ENCODE data around the gene CD302.
"Not testable (repeated sequence)": the region's sequence is repeated elsewhere in the genome, so short reads cannot be mapped to it uniquely, and the experiment has no call there.

Gene CD302

DNA sequence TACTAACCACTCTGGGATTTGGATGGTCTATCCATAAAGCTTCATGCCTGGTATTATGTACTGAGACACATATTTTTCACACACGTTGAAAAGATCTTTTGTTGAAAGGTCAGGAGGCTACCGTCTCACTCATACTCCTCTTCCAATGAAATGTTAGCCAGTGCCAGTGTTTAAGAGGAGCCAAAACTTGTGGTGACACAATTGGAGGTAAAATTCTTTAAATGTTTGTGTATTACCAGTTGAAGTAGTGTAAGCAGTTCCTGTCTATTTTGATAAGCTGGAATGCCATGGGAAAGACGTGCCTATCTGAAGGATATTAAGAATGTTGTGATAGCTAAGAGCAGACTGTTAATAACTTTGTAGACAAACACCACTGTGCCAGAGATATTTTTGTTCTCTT is 53.6 kb downstream of the CD302 start:
- DNase-seq, result no peak

DNA sequence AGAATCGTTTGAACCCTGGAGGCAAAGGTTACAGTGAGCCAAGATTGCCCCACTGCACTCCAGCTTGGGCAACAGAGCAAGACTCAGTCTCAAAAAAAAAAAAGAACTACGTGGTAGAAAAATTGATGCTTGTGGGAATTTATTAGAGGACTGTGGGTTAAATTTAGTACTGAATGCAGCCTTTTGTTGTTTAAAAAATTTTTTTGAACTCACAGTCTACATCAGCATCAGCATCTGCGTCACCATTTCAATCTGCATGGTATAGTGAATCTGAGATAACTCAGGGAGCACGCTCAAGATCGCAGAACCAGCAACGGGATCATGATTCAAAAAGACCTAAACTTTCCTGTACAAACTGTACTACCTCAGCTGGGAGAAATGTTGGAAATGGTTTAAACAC is 55.2 kb downstream of the CD302 start:
- DNase-seq, result no peak

DNA sequence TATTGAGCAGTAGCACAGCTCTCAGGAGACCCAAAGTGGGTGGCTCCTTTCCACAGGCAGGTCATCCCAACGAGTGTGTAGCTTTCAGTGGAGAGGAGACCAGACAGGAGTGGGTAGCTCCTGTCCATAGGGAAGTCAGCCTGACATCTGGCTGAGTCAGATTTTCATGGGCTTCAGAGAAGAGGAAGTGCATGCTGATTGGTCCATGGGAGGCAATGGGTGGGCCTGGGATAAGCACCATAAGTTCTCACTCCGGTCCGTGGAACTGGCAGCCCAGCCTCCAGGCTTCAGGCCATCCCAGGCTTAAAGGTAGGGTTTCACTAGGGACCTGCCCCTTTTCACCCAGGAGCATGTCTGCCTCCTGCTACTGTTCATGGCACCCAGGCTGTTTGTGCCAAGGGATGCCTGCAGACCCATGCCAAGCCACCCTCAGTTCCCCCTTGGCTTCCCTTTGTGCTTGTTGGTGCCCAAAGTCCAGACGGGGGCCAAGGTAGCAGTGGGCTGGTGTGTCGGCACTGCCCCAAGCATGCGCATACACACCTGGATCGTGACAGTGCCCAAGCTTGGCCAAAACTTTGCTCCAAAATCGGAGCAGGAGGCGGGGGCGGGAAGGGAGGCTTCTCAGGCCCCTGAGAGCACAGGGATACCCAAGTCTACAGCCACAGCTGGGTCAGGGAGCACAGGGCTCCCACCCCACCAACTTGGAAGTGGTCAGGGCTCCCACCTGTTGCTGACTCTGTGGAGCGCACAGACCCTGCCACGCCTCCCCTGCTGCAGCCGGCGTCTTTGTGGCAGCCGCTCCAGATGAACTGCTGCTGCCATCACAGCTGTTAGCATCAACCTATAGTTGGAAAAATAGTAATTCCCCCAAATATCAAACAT is 59.3 kb downstream of the CD302 start:
- DNase-seq, result peak; percentile 6

DNA sequence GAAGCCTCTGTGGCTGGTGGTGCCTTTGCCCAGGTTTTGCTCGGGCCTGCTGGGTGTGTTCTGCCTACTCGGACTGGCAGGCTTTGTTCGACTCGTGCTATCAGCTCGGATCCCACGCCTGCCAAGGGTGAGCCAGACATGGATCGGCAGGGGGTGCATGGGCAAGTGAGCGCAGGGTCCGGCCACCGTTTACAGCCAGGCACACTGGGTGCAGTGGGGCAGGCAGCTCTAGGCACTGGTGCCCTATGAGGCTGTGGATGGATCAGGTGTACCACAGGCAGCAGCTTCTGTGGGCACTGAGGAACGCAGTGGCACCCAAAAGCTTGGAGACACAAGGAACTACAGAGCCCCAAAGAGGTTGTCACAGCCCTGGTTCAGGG is 60.1 kb downstream of the CD302 start:
- no peak for DNase-seq

DNA sequence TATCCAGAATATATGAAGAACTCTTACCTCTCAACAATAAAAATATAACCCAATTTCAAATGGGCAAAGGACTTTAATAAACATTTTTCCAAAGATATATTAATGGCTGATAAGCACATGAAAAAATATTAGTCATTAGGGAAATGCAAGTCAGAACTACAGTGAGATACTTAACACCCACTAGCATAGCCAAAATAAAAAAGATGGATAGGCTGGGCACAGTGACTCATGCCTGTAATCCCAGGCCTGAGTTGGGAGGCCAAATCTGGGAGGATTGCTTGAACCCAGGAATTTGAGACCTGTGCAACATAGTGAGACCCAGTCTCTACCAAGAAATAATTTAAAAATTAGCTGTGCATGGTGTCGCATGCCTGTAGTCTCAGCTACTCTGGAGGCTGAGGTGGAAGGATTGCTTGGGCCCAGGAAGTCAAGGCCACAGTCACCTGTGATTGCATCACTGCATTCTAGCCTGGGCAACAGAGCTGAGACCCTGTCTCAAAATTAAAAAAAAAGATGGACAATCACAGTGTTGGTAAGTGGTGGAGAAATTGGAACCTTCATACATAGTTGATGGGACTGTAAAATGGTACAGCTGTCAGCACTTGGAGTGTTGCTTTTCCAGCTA is 60.6 kb downstream of the CD302 start:
- DNase-seq, result no peak

DNA sequence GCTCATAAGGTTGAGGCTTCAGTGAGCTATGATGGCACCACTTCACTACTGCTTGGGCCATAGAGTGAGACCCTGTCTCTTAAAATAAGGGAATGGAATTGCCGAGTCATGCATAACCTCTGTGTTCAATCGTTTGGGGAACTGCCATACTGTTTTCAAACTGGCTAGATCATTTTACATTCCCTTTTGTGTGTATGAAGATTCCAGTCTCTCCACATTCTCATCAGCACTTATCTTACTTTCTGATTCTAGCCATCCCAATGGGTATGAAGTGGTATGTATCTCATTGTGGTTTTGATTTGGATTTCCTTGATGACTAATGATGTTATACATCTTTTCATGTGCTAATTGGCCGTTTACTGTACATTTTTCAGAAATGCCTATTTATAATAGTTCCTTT is 62.0 kb downstream of the CD302 start:
- DNase-seq, result no peak

DNA sequence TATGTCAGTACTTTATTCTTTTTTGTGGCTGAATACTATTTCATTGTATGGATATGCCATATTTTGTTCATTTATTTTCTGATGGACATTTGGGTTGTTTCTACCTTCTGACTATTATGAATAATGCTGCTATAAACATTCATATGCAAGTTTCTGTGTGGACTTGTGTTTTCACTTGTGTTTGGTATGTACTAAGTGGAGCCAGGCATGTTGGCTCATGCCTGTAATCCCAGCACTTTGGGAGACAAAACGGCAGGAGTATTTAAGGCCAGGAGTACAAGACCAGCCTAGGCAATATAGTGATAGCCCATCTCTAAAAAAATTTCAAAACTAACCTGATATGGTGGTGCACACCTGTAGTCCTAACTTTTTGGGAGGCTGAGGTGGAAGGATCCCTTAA is 62.4 kb downstream of the CD302 start:
- no peak for DNase-seq

DNA sequence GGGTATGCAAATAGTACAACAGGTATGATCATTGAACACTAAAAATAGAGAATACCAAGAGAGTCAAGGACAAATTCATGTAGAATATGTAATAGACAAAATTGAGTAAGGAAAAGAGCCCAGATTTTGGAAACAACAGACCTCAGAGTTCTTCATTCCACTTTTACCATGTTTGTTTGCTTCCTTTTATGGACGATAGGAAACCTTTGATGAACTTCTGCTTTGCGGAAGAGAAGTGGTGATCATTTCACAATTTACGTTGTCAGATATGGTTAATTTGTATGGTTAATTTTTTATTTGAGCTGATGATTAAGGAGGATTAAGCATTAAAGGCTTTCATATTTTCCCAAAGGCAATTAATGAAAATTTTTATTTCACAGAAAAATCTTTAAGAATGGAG is 69.4 kb downstream of the CD302 start:
- DNase-seq, result no peak

DNA sequence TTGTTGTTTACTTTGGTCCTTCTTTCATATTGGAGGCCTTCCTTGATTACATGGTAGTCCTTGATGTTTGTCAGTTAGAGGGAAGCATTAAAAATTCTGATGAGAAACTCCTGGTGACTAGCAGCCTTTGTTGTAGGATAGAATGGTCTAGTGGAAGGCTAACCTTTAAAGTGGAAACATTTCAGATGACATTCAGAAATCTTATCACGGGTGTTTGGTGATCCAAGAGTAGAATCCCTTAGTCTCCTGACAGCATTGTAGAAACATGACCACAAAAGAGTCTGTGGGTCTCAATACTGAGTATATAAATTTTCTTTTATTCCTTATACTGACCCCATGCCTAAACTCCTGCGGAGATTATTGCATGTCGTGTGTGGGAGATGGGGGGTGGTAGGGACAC is 72.3 kb downstream of the CD302 start:
- no peak for DNase-seq

DNA sequence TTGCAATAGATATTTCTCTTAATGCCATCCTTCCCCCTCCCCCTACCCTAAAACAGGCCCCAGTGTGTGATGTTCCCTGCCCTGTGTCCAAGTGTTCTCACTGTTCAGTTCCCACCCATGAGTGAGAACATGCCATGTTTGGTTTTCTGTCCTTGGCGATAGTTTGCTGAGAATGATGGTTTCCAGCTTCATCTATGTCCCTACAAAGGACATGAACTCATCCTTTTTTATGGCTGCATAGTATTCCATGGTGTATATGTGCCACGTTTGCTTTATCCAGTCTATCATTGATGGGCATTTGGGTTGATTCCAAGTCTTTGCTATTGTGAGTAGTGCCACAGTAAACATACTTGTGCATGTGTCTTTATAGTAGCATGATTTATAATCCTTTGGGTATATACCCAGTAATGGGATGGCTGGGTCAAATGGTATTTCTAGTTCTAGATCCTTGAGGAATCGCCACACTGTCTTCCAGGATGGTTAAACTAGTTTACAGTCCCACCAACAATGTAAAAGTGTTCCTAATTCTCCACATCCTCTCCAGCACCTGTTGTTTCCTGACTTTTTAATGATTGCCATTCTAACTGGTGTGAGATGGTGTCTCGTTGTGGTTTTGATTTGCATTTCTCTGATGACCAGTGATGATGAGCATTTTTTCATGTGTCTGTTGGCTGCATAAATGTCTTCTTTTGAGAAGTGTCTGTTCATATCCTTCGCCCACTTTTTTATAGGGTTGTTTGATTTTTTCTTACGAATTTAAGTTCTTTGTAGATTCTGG is 73.0 kb downstream of the CD302 start:
- DNase-seq, result not testable (repeated sequence)

DNA sequence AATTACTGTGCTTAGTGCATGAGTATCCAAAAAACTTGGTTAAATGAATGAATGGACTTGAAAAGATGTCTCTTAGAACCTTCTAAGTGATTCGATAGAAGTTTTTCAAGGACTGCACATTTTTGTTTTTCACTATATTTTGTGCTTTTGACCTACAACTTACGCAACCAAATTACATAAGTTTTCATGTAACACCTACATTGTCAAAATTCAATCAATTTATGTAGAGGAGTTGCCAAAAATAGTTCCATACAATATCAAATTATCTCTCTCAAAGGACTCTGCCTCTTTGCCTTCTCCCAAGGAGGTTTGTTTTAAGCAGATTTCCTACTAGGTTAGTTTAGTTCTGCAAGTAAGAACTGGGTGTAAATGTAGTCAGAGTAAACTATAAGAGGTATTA is 75.4 kb downstream of the CD302 start:
- DNase-seq, result no peak

DNA sequence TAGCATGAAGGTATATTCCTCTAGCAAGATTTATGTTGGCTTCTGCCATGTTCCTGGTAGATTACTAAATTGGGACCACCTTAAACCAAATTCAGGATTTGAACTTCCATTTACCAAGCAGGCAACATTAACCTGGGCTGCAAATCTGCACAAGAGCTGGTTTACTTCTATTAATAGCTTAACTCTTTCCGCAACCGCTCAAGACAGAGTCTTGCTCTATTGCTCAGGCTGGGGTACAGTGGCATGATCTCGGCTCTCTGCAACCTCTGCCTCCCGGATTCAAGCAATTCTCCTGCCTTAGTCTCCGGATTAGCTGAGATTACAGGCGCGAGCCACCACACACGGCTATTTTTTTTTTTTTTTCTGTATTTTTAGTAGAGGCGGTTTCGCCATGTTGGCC is 77.3 kb downstream of the CD302 start:
- DNase-seq, result no peak

All from GDM1 (cell line).